CD14-positive monocyte (primary cell): ENCODE data around the gene ACSL1. TPM values are rescaled to one million over a fixed set of nuclear protein-coding genes. Genes with fewer than 3 reads are reported as not detected.

Source experiments
- DNase-seq, 3 donors: peaks; one replicate each; pipeline ENCODE4 v3.0.0-alpha.2; 2011 to 2022
- H2AFZ ChIP-seq: 2 replicates; pipeline ENCODE4 v1.6.0; 2012; ENCODE audit warnings: mild to moderate bottlenecking, low read depth, low read length, inconsistent platforms; ENCODE audit not compliant: insufficient read depth, poor library complexity, severe bottlenecking
- H3K27ac ChIP-seq, 2 donors: 1 replicate in 1 of 2; 2 replicates in 1 of 2; pipeline ENCODE4 v1.5.1; 2012 to 2013; ENCODE audit warnings: low read length in 2 of 2, control low read depth in 1 of 2, inconsistent platforms in 1 of 2, low read depth in 1 of 2, mild to moderate bottlenecking in 1 of 2
- H3K27me3 ChIP-seq, 2 donors: one replicate each; pipeline versions ENCODE4 v1.6.0 to v1.6.1; 2011 to 2013; ENCODE audit warnings: low read length in 2 of 2; ENCODE audit not compliant: control insufficient read depth in 2 of 2, insufficient read depth in 2 of 2
- H3K36me3 ChIP-seq, 2 donors: replicated peaks in 1 of 2; 1 replicate in 1 of 2; 2 replicates in 1 of 2; pipeline versions ENCODE4 v1.5.1 to v1.6.1; 2012 to 2013; ENCODE audit warnings: low read length in 2 of 2, control low read depth in 1 of 2, inconsistent platforms in 1 of 2, mild to moderate bottlenecking in 1 of 2; ENCODE audit not compliant: insufficient read depth in 2 of 2, control insufficient read depth in 1 of 2
- H3K4me1 ChIP-seq, 2 donors: 1 replicate in 1 of 2; 2 replicates in 1 of 2; pipeline versions ENCODE4 v1.5.1 to v1.6.1; 2012 to 2013; ENCODE audit warnings: low read length in 2 of 2, control low read depth in 1 of 2, inconsistent platforms in 1 of 2, mild to moderate bottlenecking in 1 of 2, moderate library complexity in 1 of 2; ENCODE audit not compliant: insufficient read depth in 2 of 2, control insufficient read depth in 1 of 2
- H3K4me2 ChIP-seq: replicated peaks from 2 replicates; pipeline ENCODE3; 2012; ENCODE audit warnings: low read length, moderate library complexity, mild to moderate bottlenecking; ENCODE audit not compliant: poor library complexity, severe bottlenecking; ENCODE audit errors: extremely low read depth
- H3K4me3 ChIP-seq, 3 experiments: fragments of 200-600 bp in 1 of 3; sonication (generic) in 1 of 3; replicated peaks in 1 of 3; 1 replicate in 2 of 3; 2 replicates in 1 of 3; pipeline ENCODE4 v1.5.1; 2011 to 2013; ENCODE audit warnings: low read length in 3 of 3, mild to moderate bottlenecking in 3 of 3, control low read depth in 2 of 3, low read depth in 2 of 3, inconsistent platforms in 1 of 3, moderate library complexity in 1 of 3
- H3K79me2 ChIP-seq: 2 replicates; pipeline ENCODE4 v1.6.0; 2012; ENCODE audit warnings: mild to moderate bottlenecking, control low read depth, inconsistent platforms, low read length, moderate library complexity; ENCODE audit not compliant: insufficient read depth
- H3K9ac ChIP-seq: 2 replicates; pipeline ENCODE4 v1.6.0; 2017; ENCODE audit warnings: low read length, mild to moderate bottlenecking; ENCODE audit not compliant: insufficient read depth, poor library complexity, severe bottlenecking
- H3K9me3 ChIP-seq, 2 donors: replicated peaks in 1 of 2; 1 replicate in 1 of 2; 2 replicates in 1 of 2; pipeline versions ENCODE4 v1.5.1 to v1.6.1; 2012 to 2013; ENCODE audit warnings: low read length in 2 of 2, control low read depth in 1 of 2; ENCODE audit not compliant: control insufficient read depth in 1 of 2, insufficient read depth in 1 of 2
- H4K20me1 ChIP-seq: 2 replicates; pipeline ENCODE4 v1.6.0; 2012; ENCODE audit warnings: mild to moderate bottlenecking, low read length, control low read depth, moderate library complexity; ENCODE audit not compliant: insufficient read depth
- H3K27ac Mint-ChIP-seq, 7 donors: one replicate each; pipeline ENCODE4 v1.8.0; 2020; ENCODE audit warnings: mild to moderate bottlenecking in 7 of 7, mixed read lengths in 7 of 7, moderate library complexity in 6 of 7, inconsistent platforms in 2 of 7
- H3K27me3 Mint-ChIP-seq, 3 donors: one replicate each; pipeline ENCODE4 v1.8.0; 2021 to 2022; ENCODE audit warnings: low read depth in 3 of 3, mild to moderate bottlenecking in 3 of 3, mixed read lengths in 3 of 3, moderate library complexity in 3 of 3, inconsistent platforms in 1 of 3
- H3K36me3 Mint-ChIP-seq, 2 donors: one replicate each; pipeline ENCODE4 v1.8.0; 2020; ENCODE audit warnings: mixed read lengths in 2 of 2, inconsistent platforms in 1 of 2, mild to moderate bottlenecking in 1 of 2
- H3K4me1 Mint-ChIP-seq: one replicate; pipeline ENCODE4 v1.8.0; 2020; ENCODE audit warnings: mild to moderate bottlenecking, mixed read lengths
- H3K4me3 Mint-ChIP-seq, 2 donors: one replicate each; pipeline ENCODE4 v1.8.0; 2020; ENCODE audit warnings: mild to moderate bottlenecking in 2 of 2, mixed read lengths in 2 of 2, moderate library complexity in 1 of 2
- H3K9me3 Mint-ChIP-seq, 7 donors: one replicate each; pipeline ENCODE4 v1.8.0; 2020 to 2022; ENCODE audit warnings: mixed read lengths in 7 of 7, mild to moderate bottlenecking in 6 of 7, moderate library complexity in 6 of 7, inconsistent platforms in 2 of 7
- WGBS: methylation state at CpG from one replicate; pipeline ENCODE4 v1.1.5; 2013; ENCODE audit warnings: missing lambda C conversion rate; ENCODE audit not compliant: insufficient coverage; 5-methylcytosine and 5-hydroxymethylcytosine counted together
- intact Hi-C, 2 donors: fragments of 100-400 bp; cut with micrococcal nuclease; formaldehyde crosslinking; loops; one replicate each; pipeline versions ENCODE4 v1.15.0 to v1.15.1; 2023
- polyA plus RNA-seq, 3 donors: library from polyadenylated mRNA; depleted of rRNA in 1 of 3; unstranded in 2 of 3; stranded (reverse) in 1 of 3; fragments of 300-500 nt in 2 of 3; fragments of >200 nt in 1 of 3; fragmentation: Illumina TruSeq in 2 of 3; gene quantifications; 1 replicate in 2 of 3; 2 replicates in 1 of 3; pipeline ENCODE4 v1.2.3, GENCODE V29; 2012 to 2021
- TF ChIP-seq, protein P1 (sequence below): fragments of 200-600 bp; IDR thresholded peaks from one replicate; pipeline ENCODE4 v1.8.0; 2022; ENCODE audit warnings: antibody characterized with exemption, mild to moderate bottlenecking

The ACSL1 gene
- polyA plus RNA-seq, 3 donors, result 72.4 to 115 (median 115) TPM

DNA sequence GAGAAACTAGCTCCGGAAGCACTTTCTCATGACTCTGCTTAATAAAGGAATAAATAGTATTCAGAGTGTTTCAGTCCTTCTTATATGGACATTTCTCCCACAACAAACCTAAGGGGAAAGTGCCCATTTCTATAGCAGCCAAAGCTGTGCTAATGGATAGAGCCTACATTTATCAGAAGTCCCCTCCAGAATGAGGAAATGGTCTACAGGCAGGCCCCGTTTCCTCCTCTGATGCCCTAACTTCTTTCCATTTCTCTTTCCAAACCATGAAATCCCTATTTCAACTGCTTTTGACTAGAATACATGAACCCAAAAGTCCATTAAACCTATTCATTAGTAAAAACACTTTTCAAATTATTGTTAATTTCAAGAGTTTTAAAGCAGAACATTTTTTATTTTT is 4.5 kb downstream of the ACSL1 start:
- H3K9me3 Mint-ChIP-seq, result peaks cover 0 to 2% (median 0%) of the 10 kb centered on the region in 7 donors
- peaks cover 0 to 2% (median 0%) of the 10 kb centered on the region in 3 donors for H3K27me3 Mint-ChIP-seq
- peaks cover 33 to 54% of the 10 kb centered on the region in 2 donors for H3K36me3 Mint-ChIP-seq
- DNase-seq, result peak in 2 of 3 donors; percentile 58 to 64
- H3K79me2 ChIP-seq, result peaks cover 95% of the 10 kb centered on the region
- H3K9ac ChIP-seq, result no peak overlapping the region
- peak overlapping the region in 5 of 7 donors; percentile 84 to 95 (median 92) for H3K27ac Mint-ChIP-seq
- H2AFZ ChIP-seq, result no peak overlapping the region
- peak overlapping the region in 1 of 3 experiments; percentile 97 for H3K4me3 ChIP-seq
- H3K36me3 ChIP-seq, result peaks cover 0 to 11% of the 10 kb centered on the region in 2 donors
- intact Hi-C loops, result loop anchor here (10.0 kb wide), 3 partner anchors 74 to 144 kb away; no protein-coding TSS in a partner anchor
- H3K9me3 ChIP-seq, result no peaks in the 10 kb centered on the region
- H3K4me3 Mint-ChIP-seq, result peak overlapping the region; percentile 42 to 66
- peaks cover 84 to 86% of the 10 kb centered on the region in 2 donors for H3K4me1 ChIP-seq
- H4K20me1 ChIP-seq, result peaks cover 92% of the 10 kb centered on the region
- no peaks in the 10 kb centered on the region for H3K27me3 ChIP-seq
- TF ChIP-seq, protein P1, sequence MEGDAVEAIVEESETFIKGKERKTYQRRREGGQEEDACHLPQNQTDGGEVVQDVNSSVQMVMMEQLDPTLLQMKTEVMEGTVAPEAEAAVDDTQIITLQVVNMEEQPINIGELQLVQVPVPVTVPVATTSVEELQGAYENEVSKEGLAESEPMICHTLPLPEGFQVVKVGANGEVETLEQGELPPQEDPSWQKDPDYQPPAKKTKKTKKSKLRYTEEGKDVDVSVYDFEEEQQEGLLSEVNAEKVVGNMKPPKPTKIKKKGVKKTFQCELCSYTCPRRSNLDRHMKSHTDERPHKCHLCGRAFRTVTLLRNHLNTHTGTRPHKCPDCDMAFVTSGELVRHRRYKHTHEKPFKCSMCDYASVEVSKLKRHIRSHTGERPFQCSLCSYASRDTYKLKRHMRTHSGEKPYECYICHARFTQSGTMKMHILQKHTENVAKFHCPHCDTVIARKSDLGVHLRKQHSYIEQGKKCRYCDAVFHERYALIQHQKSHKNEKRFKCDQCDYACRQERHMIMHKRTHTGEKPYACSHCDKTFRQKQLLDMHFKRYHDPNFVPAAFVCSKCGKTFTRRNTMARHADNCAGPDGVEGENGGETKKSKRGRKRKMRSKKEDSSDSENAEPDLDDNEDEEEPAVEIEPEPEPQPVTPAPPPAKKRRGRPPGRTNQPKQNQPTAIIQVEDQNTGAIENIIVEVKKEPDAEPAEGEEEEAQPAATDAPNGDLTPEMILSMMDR, result no peak
- H3K27ac ChIP-seq, result peak overlapping the region; percentile 59 to 67
- 0% methylated on average over 1 of the region's 2 CpGs for WGBS
- H3K4me2 ChIP-seq, result peak overlapping the region; percentile 75
- peaks cover 82% of the 10 kb centered on the region for H3K4me1 Mint-ChIP-seq

DNA sequence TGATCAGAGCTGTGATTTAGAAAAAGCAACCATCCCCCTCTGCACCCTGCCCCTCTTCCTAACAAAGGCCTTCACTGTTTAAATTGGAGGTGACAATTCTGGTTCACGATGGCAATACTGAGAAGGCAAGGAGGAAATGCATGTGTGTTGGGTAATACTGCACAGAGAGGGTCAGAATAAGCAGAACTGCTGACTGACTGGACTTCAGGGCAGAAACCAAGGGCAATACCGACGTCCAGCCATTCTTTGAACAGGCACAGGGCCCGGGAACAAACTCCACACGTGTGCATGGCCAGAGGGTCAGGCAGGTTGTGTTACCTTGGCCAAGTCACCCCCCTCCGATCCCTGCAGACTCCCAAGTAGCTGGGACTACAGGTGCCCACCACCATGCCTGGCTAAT is 6.0 kb downstream of the ACSL1 start:
- H3K9me3 Mint-ChIP-seq, result no peaks in the 10 kb centered on the region
- H3K4me1 Mint-ChIP-seq, result peaks cover 97% of the 10 kb centered on the region
- peak overlapping the region in 1 of 3 experiments; percentile 97 for H3K4me3 ChIP-seq
- DNase-seq, result peak; percentile 60 to 76 (median 73)
- peaks cover 0 to 11% of the 10 kb centered on the region in 2 donors for H3K36me3 ChIP-seq
- H3K4me3 Mint-ChIP-seq, result peak overlapping the region; percentile 64 to 66
- H3K27ac ChIP-seq, result peak overlapping the region; percentile 59 to 67
- peaks cover 95 to 96% of the 10 kb centered on the region in 2 donors for H3K4me1 ChIP-seq
- intact Hi-C loops, result loop anchor here (5.0 to 10.0 kb wide), 4 partner anchors 33 to 145 kb away; no protein-coding TSS in a partner anchor
- WGBS, result no CpG with 5 or more reads among the region's 6 CpGs
- TF ChIP-seq, protein P1, result no peak
- H3K27me3 ChIP-seq, result no peaks in the 10 kb centered on the region
- H2AFZ ChIP-seq, result no peak overlapping the region
- H3K4me2 ChIP-seq, result peak overlapping the region; percentile 75
- H4K20me1 ChIP-seq, result peaks cover 100% of the 10 kb centered on the region
- H3K27me3 Mint-ChIP-seq, result no peaks in the 10 kb centered on the region
- H3K9ac ChIP-seq, result no peak overlapping the region
- H3K9me3 ChIP-seq, result no peaks in the 10 kb centered on the region
- peak overlapping the region; percentile 88 to 95 (median 93) for H3K27ac Mint-ChIP-seq
- peaks cover 100% of the 10 kb centered on the region for H3K79me2 ChIP-seq
- peaks cover 42 to 67% of the 10 kb centered on the region in 2 donors for H3K36me3 Mint-ChIP-seq
